H9 (cell line): Measurements from ENCODE around the gene CT83. TPM values are rescaled to one million over a fixed set of nuclear protein-coding genes. Genes with fewer than 3 reads are reported as not detected.

Experiments
- DNase-seq: peaks from one replicate; pipeline ENCODE4 v3.0.0-alpha.2; 2017
- H2AFZ ChIP-seq: one replicate; pipeline ENCODE4 v1.6.1; 2013; ENCODE audit warnings: mild to moderate bottlenecking, low read length, control low read depth, moderate library complexity
- H2AK5ac ChIP-seq: 2 replicates; pipeline ENCODE4 v1.6.1; 2013; ENCODE audit warnings: low read length, control low read depth, mixed read lengths; ENCODE audit not compliant: insufficient read length
- H2BK120ac ChIP-seq: one replicate; pipeline ENCODE4 v1.6.1; 2013; ENCODE audit warnings: low read depth, mild to moderate bottlenecking, low read length, control low read depth, inconsistent platforms; ENCODE audit not compliant: poor library complexity, severe bottlenecking
- H2BK12ac ChIP-seq: 2 replicates; pipeline ENCODE4 v1.6.1; 2013; ENCODE audit warnings: low read length, control low read depth, mixed read lengths, low read depth; ENCODE audit not compliant: insufficient read length
- H2BK15ac ChIP-seq: 2 replicates; pipeline ENCODE4 v1.6.1; 2013; ENCODE audit warnings: low read depth, low read length, control low read depth
- H2BK20ac ChIP-seq: one replicate; pipeline ENCODE4 v1.6.1; 2013; ENCODE audit warnings: low read depth, mild to moderate bottlenecking, low read length, control low read depth, inconsistent platforms; ENCODE audit not compliant: poor library complexity, severe bottlenecking
- H2BK5ac ChIP-seq: 2 replicates; pipeline ENCODE4 v1.6.1; 2013; ENCODE audit warnings: low read length, control low read depth, mixed read lengths; ENCODE audit not compliant: insufficient read length
- H3K14ac ChIP-seq: 2 replicates; pipeline ENCODE4 v1.6.1; 2013; ENCODE audit warnings: low read length, control low read depth; ENCODE audit not compliant: insufficient read depth
- H3K18ac ChIP-seq: 2 replicates; pipeline ENCODE4 v1.6.1; 2013; ENCODE audit warnings: low read depth, mild to moderate bottlenecking, mixed read lengths, low read length, control low read depth; ENCODE audit not compliant: insufficient read length
- H3K23ac ChIP-seq: 2 replicates; pipeline ENCODE4 v1.6.1; 2013; ENCODE audit warnings: low read length, control low read depth, mixed read lengths, low read depth; ENCODE audit not compliant: insufficient read length
- H3K23me2 ChIP-seq: 2 replicates; pipeline ENCODE4 v1.6.1; 2013; ENCODE audit warnings: low read depth, mild to moderate bottlenecking, mixed read lengths, low read length, control low read depth; ENCODE audit not compliant: insufficient read length, poor library complexity, severe bottlenecking
- H3K27ac ChIP-seq: 2 replicates; pipeline ENCODE4 v1.5.1; 2013; ENCODE audit warnings: low read length, control low read depth, mixed read lengths, low read depth; ENCODE audit not compliant: insufficient read length
- H3K27me3 ChIP-seq: 2 replicates; pipeline ENCODE4 v1.6.1; 2013; ENCODE audit warnings: low read length, control low read depth, inconsistent platforms; ENCODE audit not compliant: insufficient read depth
- H3K4ac ChIP-seq: 2 replicates; pipeline ENCODE4 v1.6.1; 2013; ENCODE audit warnings: low read depth, mild to moderate bottlenecking, control low read depth, inconsistent platforms, low read length, moderate library complexity
- H3K4me1 ChIP-seq: 2 replicates; pipeline ENCODE4 v1.6.1; 2013; ENCODE audit warnings: low read length, control low read depth, inconsistent platforms; ENCODE audit not compliant: insufficient read depth
- H3K4me2 ChIP-seq: 2 replicates; pipeline ENCODE4 v1.6.1; 2013; ENCODE audit warnings: low read length, control low read depth, mixed read lengths; ENCODE audit not compliant: insufficient read length, insufficient read depth
- H3K56ac ChIP-seq: 2 replicates; pipeline ENCODE4 v1.6.1; 2013; ENCODE audit warnings: low read depth, mild to moderate bottlenecking, mixed read lengths, low read length, control low read depth; ENCODE audit not compliant: insufficient read length
- H3K79me1 ChIP-seq: 2 replicates; pipeline ENCODE4 v1.6.1; 2013; ENCODE audit warnings: low read depth, mild to moderate bottlenecking, moderate library complexity, low read length, control low read depth, inconsistent platforms; ENCODE audit not compliant: insufficient read depth, poor library complexity, severe bottlenecking
- H3K79me2 ChIP-seq: 2 replicates; pipeline ENCODE4 v1.6.1; 2013; ENCODE audit warnings: low read length, control low read depth, inconsistent platforms; ENCODE audit not compliant: insufficient read depth
- H3K9ac ChIP-seq: 2 replicates; pipeline ENCODE4 v1.6.1; 2013; ENCODE audit warnings: low read length, control low read depth, mixed read lengths; ENCODE audit not compliant: insufficient read length; ENCODE audit errors: extremely low read depth
- H3K9me3 ChIP-seq: one replicate; pipeline ENCODE4 v1.6.1; 2013; ENCODE audit warnings: low read depth, low read length, inconsistent platforms; ENCODE audit not compliant: control insufficient read depth
- H3T11ph ChIP-seq: one replicate; pipeline ENCODE4 v1.6.1; 2013; ENCODE audit warnings: mild to moderate bottlenecking, low read length, control low read depth, inconsistent platforms
- H4K20me1 ChIP-seq: one replicate; pipeline ENCODE4 v1.6.1; 2013; ENCODE audit not compliant: control insufficient read depth, insufficient read length, insufficient read depth
- H4K5ac ChIP-seq: 2 replicates; pipeline ENCODE4 v1.6.1; 2013; ENCODE audit warnings: low read depth, mild to moderate bottlenecking, mixed read lengths, low read length, control low read depth; ENCODE audit not compliant: insufficient read length
- H4K8ac ChIP-seq: replicated peaks from 2 replicates; pipeline ENCODE4 v1.6.1; 2013; ENCODE audit warnings: low read length, control low read depth, mixed read lengths, low read depth; ENCODE audit not compliant: insufficient read length
- H4K91ac ChIP-seq: 2 replicates; pipeline ENCODE4 v1.6.1; 2013; ENCODE audit warnings: low read depth, mild to moderate bottlenecking, moderate library complexity, mixed read lengths, low read length, control low read depth; ENCODE audit not compliant: insufficient read length
- H3K27ac Mint-ChIP-seq, 3 experiments: 2 replicates in 2 of 3; 3 replicates in 1 of 3; pipeline ENCODE4 v1.8.0; 2020 to 2021; ENCODE audit warnings: mixed read lengths in 3 of 3, mild to moderate bottlenecking in 1 of 3, moderate library complexity in 1 of 3
- H3K27me3 Mint-ChIP-seq: 2 replicates; pipeline ENCODE4 v1.8.0; 2021; ENCODE audit warnings: low read depth, mild to moderate bottlenecking, moderate library complexity, mixed read lengths
- H3K36me3 Mint-ChIP-seq, 3 experiments: 2 replicates in 2 of 3; 3 replicates in 1 of 3; pipeline ENCODE4 v1.8.0; 2020 to 2021; ENCODE audit warnings: low read depth in 3 of 3, mixed read lengths in 3 of 3; ENCODE audit not compliant: insufficient read depth in 1 of 3
- H3K4me1 Mint-ChIP-seq, 2 experiments: 2 replicates each; pipeline ENCODE4 v1.8.0; 2020; ENCODE audit warnings: mixed read lengths in 2 of 2
- H3K4me3 Mint-ChIP-seq, 2 experiments: 2 replicates in 1 of 2; 3 replicates in 1 of 2; pipeline ENCODE4 v1.8.0; 2020 to 2021; ENCODE audit warnings: mild to moderate bottlenecking in 2 of 2, mixed read lengths in 2 of 2, moderate library complexity in 1 of 2
- H3K9me3 Mint-ChIP-seq, 2 experiments: 2 replicates in 1 of 2; 3 replicates in 1 of 2; pipeline ENCODE4 v1.8.0; 2020; ENCODE audit warnings: mild to moderate bottlenecking in 2 of 2, mixed read lengths in 2 of 2, moderate library complexity in 1 of 2
- WGBS: extraction: QIAGEN DNeasy Blood & Tissue Kit; methylation state at CpG from one replicate; pipeline ENCODE4 v1.1.7; 2013; ENCODE audit warnings: missing lambda C conversion rate, low lambda C conversion rate, mixed read lengths; ENCODE audit not compliant: insufficient read length; ENCODE audit errors: extremely low coverage; 5-methylcytosine and 5-hydroxymethylcytosine counted together
- total RNA-seq: library from RNA; stranded (reverse); gene quantifications from 2 replicates; pipeline ENCODE4 v1.2.1, GENCODE V29; 2021
- TF ChIP-seq, protein P1 (sequence below): fragments of 200-600 bp; sonication (generic); conservative IDR thresholded peaks from 3 replicates; pipeline ENCODE4 v1.8.0; 2021; ENCODE audit warnings: antibody characterized with exemption, mild to moderate bottlenecking

The CT83 gene
- total RNA-seq, 1 experiment from 2014 or later, result not detected

DNA sequence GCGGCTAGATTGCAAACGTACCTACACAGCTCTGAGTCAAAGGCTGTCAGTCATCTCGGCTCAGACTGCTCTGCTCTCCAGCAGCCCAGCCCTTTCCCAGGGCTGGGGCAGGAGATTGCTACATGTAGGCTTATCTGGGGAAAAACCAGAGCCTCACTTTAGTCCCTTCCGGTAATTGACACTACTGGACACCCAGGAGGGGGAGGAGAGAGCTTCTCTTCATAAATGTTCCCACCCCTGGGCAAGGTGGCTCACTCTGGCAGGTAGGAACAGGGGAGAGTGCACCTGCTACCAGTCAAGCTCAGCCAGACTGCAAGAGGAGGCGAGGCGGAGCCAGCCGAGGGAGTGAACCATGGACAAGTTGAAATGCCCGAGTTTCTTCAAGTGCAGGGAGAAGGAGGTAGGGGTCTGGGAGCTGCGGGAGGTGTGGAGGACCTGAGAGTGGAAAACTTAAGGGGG lies 26.4 kb downstream of the CT83 start, which contains the start of gene SLC6A14:
Gene SLC6A14 (plus strand): TSS at position 249 of the 459 bp plus-strand sequence. CDS start 104 bp downstream, at position 353.
- H4K91ac ChIP-seq, result no peak within 1 kb of the TSS
- H3K23me2 ChIP-seq, result no peaks in the 10 kb centered on the region
- no peak within 1 kb of the TSS for H3K27ac ChIP-seq
- no peak within 1 kb of the TSS for H3T11ph ChIP-seq
- no peak within 1 kb of the TSS for H4K5ac ChIP-seq
- H4K20me1 ChIP-seq, result no peaks in the 10 kb centered on the region
- H2BK15ac ChIP-seq, result no peak within 1 kb of the TSS
- H3K27me3 ChIP-seq, result no peaks in the 10 kb centered on the region
- H2BK20ac ChIP-seq, result no peak within 1 kb of the TSS
- Mint-ChIP-seq H3K9me3 (no peaks in the 10 kb centered on the region), H3K36me3 (no peaks in the 10 kb centered on the region), H3K27me3 (peaks cover 9% of the 10 kb centered on the region), H3K4me1 (peaks cover 0 to 2% of the 10 kb centered on the region in 2 experiments; a peak in 1 of 4 replicates), H3K27ac (peak within 1 kb of the TSS in 1 of 3 experiments; percentile 52; a peak in 1 of 7 replicates), H3K4me3 (no peak within 1 kb of the TSS)
- DNase-seq, result peak; percentile 29
- H2AFZ ChIP-seq, result no peak within 1 kb of the TSS
- no peak within 1 kb of the TSS for H3K18ac ChIP-seq
- H3K4ac ChIP-seq, result no peak within 1 kb of the TSS
- no peak within 1 kb of the TSS for H2AK5ac ChIP-seq
- H3K4me1 ChIP-seq, result no peaks in the 10 kb centered on the region
- H3K79me2 ChIP-seq, result no peaks in the 10 kb centered on the region
- H3K23ac ChIP-seq, result no peak within 1 kb of the TSS
- no peaks in the 10 kb centered on the region for H3K79me1 ChIP-seq
- no peak within 1 kb of the TSS for H3K9ac ChIP-seq
- H3K4me2 ChIP-seq, result no peak within 1 kb of the TSS
- no peak within 1 kb of the TSS for H4K8ac ChIP-seq
- no peak within 1 kb of the TSS for H2BK120ac ChIP-seq
- WGBS, result no CpG with 5 or more reads among the region's 9 CpGs
- H3K9me3 ChIP-seq, result no peaks in the 10 kb centered on the region
- no peak within 1 kb of the TSS for H3K14ac ChIP-seq
- H2BK5ac ChIP-seq, result no peak within 1 kb of the TSS
- H3K56ac ChIP-seq, result no peak within 1 kb of the TSS
- H2BK12ac ChIP-seq, result no peak within 1 kb of the TSS
- TF ChIP-seq, protein P1, sequence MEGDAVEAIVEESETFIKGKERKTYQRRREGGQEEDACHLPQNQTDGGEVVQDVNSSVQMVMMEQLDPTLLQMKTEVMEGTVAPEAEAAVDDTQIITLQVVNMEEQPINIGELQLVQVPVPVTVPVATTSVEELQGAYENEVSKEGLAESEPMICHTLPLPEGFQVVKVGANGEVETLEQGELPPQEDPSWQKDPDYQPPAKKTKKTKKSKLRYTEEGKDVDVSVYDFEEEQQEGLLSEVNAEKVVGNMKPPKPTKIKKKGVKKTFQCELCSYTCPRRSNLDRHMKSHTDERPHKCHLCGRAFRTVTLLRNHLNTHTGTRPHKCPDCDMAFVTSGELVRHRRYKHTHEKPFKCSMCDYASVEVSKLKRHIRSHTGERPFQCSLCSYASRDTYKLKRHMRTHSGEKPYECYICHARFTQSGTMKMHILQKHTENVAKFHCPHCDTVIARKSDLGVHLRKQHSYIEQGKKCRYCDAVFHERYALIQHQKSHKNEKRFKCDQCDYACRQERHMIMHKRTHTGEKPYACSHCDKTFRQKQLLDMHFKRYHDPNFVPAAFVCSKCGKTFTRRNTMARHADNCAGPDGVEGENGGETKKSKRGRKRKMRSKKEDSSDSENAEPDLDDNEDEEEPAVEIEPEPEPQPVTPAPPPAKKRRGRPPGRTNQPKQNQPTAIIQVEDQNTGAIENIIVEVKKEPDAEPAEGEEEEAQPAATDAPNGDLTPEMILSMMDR, result no peak
